ENCODE data around the gene C1orf115.

DNA sequence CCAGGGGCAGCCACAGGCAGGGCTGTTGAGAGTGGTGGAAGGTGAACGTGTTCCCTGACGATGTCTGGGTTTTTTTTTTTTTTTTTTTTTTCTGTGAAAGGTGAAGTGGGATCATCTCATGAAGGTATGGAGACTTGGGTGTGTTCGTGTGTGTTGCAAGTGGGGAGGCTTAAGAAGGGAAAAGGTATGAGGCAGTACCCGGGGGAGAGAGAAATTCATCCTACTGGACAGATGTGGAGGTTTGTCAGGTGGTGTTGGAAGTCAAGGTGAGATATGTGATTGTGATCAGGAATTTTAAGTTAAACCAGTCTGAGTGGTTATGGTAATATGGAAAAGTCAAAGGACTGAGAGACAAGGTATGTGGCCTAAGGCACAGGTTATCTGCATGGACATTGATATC is 5.3 kb downstream of the C1orf115 start:
- TF ChIP-seq, protein P1, sequence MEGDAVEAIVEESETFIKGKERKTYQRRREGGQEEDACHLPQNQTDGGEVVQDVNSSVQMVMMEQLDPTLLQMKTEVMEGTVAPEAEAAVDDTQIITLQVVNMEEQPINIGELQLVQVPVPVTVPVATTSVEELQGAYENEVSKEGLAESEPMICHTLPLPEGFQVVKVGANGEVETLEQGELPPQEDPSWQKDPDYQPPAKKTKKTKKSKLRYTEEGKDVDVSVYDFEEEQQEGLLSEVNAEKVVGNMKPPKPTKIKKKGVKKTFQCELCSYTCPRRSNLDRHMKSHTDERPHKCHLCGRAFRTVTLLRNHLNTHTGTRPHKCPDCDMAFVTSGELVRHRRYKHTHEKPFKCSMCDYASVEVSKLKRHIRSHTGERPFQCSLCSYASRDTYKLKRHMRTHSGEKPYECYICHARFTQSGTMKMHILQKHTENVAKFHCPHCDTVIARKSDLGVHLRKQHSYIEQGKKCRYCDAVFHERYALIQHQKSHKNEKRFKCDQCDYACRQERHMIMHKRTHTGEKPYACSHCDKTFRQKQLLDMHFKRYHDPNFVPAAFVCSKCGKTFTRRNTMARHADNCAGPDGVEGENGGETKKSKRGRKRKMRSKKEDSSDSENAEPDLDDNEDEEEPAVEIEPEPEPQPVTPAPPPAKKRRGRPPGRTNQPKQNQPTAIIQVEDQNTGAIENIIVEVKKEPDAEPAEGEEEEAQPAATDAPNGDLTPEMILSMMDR (conservative IDR thresholded peaks at IDR 0.05; ENCODE audit: low read length), result no peak
- no peak for TF ChIP-seq EZH2phosphoT487 (IDR thresholded peaks at IDR 0.05; ENCODE audit: borderline replicate concordance)
